GM23338 (cell line): ENCODE measurements around the gene UMOD.

Source experiments
- CREB1 ChIP-seq: fragments of 250-450 bp; sonication (Bioruptor Pico); IDR thresholded peaks from 2 replicates; pipeline ENCODE4 v1.5.0; 2020; ENCODE audit warnings: low read depth, mild to moderate bottlenecking, moderate library complexity
- CTCF ChIP-seq, 2 experiments: fragments of 200-600 bp in 1 of 2; sonication (generic) in 1 of 2; conservative IDR thresholded peaks; 2 replicates each; pipeline versions ENCODE4 v1.5.1 to v1.6.1; 2016 to 2017; ENCODE audit warnings: antibody characterized with exemption in 2 of 2, low read depth in 2 of 2, mild to moderate bottlenecking in 2 of 2, moderate library complexity in 1 of 2
- EZH2 ChIP-seq: fragments of 200-600 bp; sonication (generic); IDR thresholded peaks from one replicate; pipeline ENCODE4 v1.8.0; 2017; ENCODE audit warnings: antibody characterized with exemption, mild to moderate bottlenecking, low read depth; ENCODE audit not compliant: unreplicated experiment
- EZH2phosphoT487 ChIP-seq: fragments of 200-600 bp; sonication (generic); IDR thresholded peaks from one replicate; pipeline ENCODE4 v1.8.1; 2018; ENCODE audit warnings: antibody characterized with exemption; ENCODE audit not compliant: unreplicated experiment
- JUNB ChIP-seq: IDR thresholded peaks from one replicate; pipeline ENCODE4 v1.6.1; 2016; ENCODE audit warnings: antibody characterized with exemption; ENCODE audit not compliant: unreplicated experiment
- POLR2AphosphoS5 ChIP-seq: IDR thresholded peaks from 2 replicates; pipeline ENCODE4 v1.6.1; 2016; ENCODE audit warnings: antibody characterized with exemption, low read depth
- STAT1 ChIP-seq: IDR thresholded peaks from one replicate; pipeline ENCODE4 v1.6.1; 2016; ENCODE audit warnings: antibody characterized with exemption; ENCODE audit not compliant: unreplicated experiment
- ZNF331 ChIP-seq: fragments of 250-450 bp; sonication (Bioruptor Pico); IDR thresholded peaks from 2 replicates; pipeline ENCODE4 v1.5.0; 2020; ENCODE audit warnings: low read depth, mild to moderate bottlenecking, moderate library complexity
- TF ChIP-seq, protein P1 (sequence below): IDR thresholded peaks from 2 replicates; pipeline ENCODE4 v1.6.1; 2016; ENCODE audit warnings: antibody characterized with exemption
- TF ChIP-seq, protein P2 (sequence below): IDR thresholded peaks from one replicate; pipeline ENCODE4 v1.6.1; 2018; ENCODE audit warnings: antibody characterized with exemption; ENCODE audit not compliant: unreplicated experiment

DNA sequence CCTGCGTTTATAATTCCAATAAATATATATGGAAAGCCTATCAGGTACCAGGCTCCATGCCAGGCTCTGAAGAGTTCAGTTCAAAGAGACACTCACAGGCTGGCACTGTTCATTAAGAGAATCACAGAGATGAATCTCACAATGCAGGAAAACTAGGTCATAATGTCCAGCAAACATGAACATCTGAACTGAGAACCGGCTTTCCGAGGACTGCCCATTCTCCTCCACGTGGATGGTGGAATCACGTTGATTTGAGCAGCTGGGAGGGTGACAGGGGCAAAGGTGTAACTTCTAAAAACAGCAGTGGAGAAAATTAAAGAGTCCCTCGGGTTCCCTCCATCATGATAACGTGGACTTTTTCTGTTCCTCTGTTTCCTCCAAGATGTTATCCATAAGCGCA is 35.4 kb downstream of the UMOD start:
- TF ChIP-seq POLR2AphosphoS5 (no peak), CTCF (conservative IDR thresholded peaks at IDR 0.05; ENCODE audit: low read depth in 2 of 2) (no peak), EZH2phosphoT487 (no peak), EZH2 (no peak), ZNF331 (CRISPR knock-in tag) (no peak), CREB1 (CRISPR knock-in tag) (no peak), JUNB (no peak), STAT1 (no peak)
- TF ChIP-seq, protein P1, sequence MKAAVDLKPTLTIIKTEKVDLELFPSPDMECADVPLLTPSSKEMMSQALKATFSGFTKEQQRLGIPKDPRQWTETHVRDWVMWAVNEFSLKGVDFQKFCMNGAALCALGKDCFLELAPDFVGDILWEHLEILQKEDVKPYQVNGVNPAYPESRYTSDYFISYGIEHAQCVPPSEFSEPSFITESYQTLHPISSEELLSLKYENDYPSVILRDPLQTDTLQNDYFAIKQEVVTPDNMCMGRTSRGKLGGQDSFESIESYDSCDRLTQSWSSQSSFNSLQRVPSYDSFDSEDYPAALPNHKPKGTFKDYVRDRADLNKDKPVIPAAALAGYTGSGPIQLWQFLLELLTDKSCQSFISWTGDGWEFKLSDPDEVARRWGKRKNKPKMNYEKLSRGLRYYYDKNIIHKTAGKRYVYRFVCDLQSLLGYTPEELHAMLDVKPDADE = no peak
- TF ChIP-seq, protein P2, sequence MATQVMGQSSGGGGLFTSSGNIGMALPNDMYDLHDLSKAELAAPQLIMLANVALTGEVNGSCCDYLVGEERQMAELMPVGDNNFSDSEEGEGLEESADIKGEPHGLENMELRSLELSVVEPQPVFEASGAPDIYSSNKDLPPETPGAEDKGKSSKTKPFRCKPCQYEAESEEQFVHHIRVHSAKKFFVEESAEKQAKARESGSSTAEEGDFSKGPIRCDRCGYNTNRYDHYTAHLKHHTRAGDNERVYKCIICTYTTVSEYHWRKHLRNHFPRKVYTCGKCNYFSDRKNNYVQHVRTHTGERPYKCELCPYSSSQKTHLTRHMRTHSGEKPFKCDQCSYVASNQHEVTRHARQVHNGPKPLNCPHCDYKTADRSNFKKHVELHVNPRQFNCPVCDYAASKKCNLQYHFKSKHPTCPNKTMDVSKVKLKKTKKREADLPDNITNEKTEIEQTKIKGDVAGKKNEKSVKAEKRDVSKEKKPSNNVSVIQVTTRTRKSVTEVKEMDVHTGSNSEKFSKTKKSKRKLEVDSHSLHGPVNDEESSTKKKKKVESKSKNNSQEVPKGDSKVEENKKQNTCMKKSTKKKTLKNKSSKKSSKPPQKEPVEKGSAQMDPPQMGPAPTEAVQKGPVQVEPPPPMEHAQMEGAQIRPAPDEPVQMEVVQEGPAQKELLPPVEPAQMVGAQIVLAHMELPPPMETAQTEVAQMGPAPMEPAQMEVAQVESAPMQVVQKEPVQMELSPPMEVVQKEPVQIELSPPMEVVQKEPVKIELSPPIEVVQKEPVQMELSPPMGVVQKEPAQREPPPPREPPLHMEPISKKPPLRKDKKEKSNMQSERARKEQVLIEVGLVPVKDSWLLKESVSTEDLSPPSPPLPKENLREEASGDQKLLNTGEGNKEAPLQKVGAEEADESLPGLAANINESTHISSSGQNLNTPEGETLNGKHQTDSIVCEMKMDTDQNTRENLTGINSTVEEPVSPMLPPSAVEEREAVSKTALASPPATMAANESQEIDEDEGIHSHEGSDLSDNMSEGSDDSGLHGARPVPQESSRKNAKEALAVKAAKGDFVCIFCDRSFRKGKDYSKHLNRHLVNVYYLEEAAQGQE = no peak
